GM12875 (cell line): ENCODE results near the gene KIAA0319L.
"Not testable (repeated sequence)": the region's sequence is repeated elsewhere in the genome, so short reads cannot be mapped to it uniquely, and the experiment has no call there.

Experiments used
- H3K4me3 ChIP-seq: one replicate; pipeline ENCODE4 v1.5.1; 2011; ENCODE audit warnings: low read depth, low read length, control low read depth
- TF ChIP-seq, protein P1 (sequence below): IDR thresholded peaks from 2 replicates; pipeline ENCODE4 v1.5.1; 2011; ENCODE audit warnings: low read depth, mild to moderate bottlenecking, control low read depth, inconsistent platforms, low read length, moderate library complexity, borderline replicate concordance; ENCODE audit not compliant: insufficient read depth

The KIAA0319L gene

DNA sequence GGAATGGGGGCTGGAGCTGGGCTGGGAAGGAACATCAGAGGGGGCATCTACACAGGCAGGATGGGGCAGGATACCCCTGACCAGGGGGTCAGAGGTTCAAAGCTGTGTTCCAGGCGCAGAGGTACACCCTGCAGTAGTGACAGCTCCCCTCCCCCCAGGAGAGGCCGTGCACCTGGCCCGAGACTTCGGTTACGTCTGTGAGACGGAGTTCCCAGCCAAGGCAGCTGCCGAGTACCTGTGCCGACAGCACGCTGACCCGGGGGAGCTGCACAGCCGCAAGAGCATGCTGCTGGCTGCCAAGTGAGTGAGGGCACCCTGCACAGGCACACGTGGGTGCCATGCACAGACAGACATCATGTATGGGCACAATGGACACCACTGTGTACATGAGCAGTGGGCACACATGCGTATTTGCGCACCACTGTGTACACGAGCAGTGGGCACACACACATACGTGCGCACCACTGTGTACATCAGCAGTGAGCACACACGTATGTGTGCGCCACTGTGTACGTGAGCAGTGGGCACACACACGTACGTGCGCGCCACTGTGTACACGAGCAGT is 33.4 kb upstream of the KIAA0319L start:
- TF ChIP-seq, protein P1, sequence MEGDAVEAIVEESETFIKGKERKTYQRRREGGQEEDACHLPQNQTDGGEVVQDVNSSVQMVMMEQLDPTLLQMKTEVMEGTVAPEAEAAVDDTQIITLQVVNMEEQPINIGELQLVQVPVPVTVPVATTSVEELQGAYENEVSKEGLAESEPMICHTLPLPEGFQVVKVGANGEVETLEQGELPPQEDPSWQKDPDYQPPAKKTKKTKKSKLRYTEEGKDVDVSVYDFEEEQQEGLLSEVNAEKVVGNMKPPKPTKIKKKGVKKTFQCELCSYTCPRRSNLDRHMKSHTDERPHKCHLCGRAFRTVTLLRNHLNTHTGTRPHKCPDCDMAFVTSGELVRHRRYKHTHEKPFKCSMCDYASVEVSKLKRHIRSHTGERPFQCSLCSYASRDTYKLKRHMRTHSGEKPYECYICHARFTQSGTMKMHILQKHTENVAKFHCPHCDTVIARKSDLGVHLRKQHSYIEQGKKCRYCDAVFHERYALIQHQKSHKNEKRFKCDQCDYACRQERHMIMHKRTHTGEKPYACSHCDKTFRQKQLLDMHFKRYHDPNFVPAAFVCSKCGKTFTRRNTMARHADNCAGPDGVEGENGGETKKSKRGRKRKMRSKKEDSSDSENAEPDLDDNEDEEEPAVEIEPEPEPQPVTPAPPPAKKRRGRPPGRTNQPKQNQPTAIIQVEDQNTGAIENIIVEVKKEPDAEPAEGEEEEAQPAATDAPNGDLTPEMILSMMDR = no peak
- no peak overlapping the region for H3K4me3 ChIP-seq

DNA sequence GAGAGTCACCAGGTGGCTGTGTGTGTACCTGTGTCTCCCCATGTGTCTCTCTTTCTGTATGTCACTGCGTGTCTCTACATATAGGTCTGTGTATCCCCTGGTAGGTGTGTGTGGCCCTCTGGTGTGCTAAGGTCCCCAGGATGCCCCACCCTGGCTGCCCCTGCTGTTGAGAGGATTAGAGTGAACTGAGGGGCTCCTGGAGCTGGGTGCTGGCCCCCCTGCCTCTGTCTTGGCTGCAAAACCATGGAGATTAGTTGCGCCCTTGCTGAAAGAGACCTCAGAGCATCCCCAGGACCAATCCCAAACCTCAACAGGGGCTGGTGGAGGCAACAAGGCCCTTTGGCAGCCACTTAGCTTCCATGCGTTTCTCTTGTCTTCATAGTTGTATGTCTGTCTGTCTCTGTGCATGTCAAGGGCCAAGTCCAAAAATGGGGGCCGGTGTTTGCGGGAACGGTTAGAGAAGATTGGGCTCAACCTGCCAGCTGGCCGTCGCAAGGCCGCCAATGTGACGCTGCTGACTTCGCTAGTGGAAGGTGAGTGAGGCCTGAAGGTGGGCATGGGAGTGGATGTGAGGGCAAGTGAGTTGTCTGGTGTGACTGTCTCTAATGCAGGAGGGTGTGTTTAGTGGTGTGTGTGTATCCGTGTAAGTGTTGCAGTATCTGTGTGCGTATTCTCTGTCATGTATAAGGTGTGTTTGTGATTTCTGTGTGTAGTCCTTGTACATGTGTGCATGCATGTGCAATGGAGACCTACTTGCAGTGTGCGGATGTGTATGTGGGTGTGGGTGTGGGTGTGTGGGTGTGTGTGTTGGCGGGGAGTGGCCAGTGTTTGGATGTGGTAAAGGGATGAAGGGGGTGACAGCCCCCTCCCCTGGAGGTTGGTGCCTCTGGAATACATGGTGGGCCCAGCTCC is 32.6 kb upstream of the KIAA0319L start:
- no peak overlapping the region for H3K4me3 ChIP-seq
- TF ChIP-seq, protein P1 = no peak

DNA sequence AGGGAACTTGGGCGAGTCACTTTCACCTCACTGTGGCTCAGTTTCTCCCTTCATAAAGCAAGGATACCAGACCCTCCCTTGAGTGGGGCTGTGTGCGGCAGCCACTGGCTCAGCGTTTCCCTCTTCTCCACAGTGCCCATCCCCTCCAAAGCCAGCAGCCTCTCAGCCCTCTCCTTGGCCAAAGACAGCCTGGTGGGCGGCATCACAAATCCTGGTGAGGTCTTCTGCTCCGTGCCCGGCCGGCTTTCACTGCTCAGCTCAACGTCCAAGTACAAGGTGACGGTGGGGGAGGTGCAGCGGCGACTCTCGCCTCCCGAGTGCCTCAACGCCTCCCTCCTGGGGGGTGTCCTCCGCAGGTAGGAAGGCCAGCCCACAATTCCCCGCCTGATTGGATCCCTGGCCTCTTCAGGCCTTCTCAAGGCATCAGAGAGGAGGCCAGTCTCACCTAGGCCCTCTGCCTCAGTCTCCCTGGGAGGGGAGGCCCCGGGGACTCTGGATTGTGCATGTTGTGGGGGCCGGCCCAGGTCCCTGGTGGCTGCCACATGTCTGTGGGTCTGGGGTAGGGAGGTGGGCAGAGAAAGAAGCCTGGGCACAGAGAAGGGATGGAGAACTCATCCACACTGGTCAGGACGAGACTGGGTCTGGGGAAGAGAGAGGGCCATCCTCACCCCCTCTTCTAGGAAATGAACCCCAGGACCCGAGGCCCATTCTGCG is 31.2 kb upstream of the KIAA0319L start:
- TF ChIP-seq, protein P1 = no peak
- H3K4me3 ChIP-seq = no peak overlapping the region

DNA sequence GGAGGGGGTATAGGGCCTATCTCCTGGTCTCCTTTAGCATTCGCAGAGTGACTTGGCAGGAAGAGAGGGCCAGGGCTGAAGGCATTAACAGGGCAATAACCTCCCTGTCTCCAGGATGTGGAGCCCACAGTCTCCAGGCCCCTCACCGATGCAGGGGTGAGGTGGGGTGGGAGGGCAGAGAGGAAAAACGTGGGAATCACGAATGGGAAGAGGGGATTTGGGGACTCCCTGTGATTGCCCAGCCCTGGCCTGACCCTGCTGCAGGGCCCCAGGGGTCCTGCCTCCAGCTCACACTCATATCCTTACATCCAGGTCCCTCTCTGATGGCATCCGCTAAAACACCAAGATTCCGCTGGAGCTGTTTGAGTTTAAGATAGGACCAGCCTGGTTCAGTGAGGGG is 30.5 kb upstream of the KIAA0319L start:
- TF ChIP-seq, protein P1 = no peak
- H3K4me3 ChIP-seq = no peak overlapping the region

DNA sequence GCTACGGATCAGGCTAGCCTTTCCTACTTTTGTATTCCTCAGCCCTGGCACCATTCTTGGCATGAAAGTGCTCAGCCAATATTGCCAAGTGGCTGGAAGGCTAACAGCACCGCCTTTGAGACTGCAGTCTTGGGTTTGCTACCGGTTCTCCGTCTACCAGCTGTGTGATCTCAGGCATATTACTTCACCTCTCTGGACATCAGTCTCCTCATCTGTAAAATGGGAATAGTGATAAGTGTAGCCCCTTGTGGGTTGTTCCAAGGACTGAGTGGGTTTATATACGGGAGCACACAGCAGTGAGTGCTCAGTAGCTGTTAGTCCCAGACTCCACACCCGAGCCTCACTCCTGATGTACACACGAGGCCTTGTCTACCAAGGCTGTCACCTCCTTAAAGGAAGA is 29.6 kb upstream of the KIAA0319L start:
- TF ChIP-seq, protein P1 = no peak
- no peak overlapping the region for H3K4me3 ChIP-seq

DNA sequence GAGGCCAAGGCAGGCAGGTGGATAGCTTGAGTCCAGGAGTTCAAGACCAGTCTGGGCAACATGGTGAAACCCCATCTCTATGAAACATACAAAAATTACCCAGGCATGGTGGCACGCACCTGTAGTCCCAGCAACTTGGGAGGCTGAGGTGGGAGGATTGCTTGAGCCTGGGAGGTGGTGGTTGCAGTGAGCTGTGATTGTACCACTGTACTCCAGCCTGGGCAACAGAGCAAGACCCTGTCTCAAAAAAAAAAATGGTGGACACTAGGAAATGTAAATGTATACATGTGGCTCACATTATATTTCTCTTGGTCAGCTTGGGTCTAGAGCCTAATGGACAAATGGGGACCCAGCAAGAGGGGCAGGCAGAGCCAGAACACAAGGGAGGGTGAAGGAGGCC is 28.6 kb upstream of the KIAA0319L start:
- not testable (repeated sequence) for H3K4me3 ChIP-seq

DNA sequence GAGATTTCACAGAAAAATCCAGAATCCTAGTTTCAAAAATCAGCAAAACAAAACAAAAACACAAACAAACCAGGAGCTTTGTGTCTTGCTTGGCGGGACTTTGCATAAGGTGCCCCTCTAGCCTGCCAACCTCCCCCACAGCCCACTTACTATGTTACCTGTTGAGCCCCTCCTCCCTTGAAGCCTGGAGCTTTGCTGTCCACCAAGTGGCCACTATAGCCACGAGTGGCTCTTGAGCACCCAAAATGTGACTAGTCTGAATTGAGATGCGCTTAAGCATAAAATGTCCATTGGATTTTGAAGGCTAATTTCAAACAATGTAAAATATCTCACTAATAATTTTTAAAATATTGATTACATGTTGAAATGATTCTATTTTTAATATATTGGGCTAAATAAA is 28.1 kb upstream of the KIAA0319L start:
- no peak overlapping the region for H3K4me3 ChIP-seq
- TF ChIP-seq, protein P1 = no peak

DNA sequence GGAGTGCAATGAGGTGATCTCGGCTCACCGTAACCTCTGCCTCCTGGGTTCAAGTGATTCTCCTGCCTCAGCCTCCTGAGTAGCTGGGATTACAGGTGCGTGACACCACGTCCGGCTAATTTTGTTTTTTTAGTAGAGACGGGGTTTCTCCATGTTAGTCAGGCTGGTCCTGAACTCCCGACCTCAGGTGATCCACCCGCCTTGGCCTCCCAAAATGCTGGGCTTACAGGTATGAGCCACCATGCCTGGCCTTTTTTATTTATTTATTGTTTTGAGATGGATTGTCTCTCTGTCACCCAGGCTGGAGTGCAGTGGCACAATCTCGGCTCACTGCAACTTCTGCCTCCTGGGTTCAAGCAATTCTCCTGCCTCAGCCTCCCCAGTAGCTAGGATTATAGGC is 24.4 kb upstream of the KIAA0319L start:
- not testable (repeated sequence) for H3K4me3 ChIP-seq
